ENCODE data around the gene RUBCNL.
"Not testable (repeated sequence)": the region's sequence is repeated elsewhere in the genome, so short reads cannot be mapped to it uniquely, and the experiment has no call there.

The RUBCNL gene

DNA sequence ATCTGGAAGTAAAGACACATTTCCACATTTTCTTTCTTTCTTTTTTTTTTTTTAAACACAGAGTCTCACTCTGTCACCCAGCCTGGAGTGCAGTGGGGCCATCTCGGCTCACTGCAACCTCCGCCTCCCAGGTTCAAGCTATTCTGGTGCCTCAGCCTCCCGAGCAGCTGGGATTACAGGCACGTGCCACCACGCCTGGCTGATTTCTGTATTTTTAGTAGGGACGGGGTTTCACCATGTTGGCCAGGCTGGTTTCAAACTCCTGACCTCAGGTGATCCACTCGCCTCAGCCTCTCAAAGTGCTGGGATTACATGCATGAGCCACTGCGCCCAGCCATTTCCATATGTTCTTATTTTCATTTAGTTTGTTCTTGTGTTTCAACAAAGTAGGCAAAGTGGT, 14.1 kb downstream of the RUBCNL start:
- not testable (repeated sequence) for DNase-seq

DNA sequence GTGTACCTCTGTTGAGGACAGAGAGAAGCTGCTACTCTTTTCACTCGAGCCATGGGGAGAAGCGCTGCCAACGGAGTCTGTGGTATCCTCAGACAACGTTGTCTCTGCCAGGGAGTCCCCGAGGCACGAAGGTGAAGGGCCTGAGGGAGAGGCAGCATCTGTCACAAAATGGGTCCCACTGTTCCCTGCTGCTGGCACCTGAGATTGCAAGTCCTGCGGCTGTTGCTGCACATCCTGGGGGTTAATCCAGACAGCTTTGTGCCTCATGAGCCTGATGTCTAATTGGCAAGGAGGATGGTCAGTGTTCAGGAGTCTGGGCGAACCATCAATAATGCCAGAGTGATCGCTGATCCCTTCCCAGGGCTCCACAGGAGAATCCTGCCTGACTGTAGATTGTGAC, 15.0 kb downstream of the RUBCNL start:
- no peak for DNase-seq

DNA sequence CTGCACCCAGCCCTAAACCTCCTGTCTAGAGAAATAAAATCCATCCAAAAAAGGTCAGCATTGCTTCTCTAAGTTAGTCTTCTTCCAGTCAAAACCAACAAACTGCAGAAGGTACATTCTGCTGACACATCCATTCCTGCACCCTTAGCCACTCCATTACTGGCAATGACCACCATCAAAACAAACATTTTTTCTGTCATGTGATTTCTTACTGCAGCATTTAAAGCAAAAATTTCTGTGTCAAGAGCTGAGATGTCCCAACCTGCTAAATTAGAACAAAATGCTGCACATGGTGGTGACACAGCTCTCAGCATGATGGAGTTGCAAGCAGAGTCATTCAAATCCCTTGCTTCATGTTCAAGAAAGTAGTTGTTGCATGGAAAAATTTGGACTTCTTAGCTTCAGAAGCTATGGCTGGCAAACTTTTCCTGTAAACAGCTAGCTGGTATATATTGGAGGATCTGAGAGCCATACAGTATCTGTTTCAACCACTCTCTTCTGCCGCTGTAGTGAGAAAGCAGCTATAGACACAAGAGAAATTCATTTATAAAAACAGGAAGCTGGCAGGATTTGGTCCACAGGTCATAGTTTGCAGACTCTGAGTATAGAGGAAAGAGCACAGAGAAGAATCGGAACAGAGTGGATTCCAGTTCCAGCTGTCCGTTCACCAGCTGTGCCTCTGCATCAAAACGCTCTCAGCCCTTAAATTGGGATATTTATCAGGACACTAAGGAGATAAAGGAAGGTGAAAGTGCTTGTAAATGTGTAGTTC, 17.4 kb downstream of the RUBCNL start:
- DNase-seq, result no peak

DNA sequence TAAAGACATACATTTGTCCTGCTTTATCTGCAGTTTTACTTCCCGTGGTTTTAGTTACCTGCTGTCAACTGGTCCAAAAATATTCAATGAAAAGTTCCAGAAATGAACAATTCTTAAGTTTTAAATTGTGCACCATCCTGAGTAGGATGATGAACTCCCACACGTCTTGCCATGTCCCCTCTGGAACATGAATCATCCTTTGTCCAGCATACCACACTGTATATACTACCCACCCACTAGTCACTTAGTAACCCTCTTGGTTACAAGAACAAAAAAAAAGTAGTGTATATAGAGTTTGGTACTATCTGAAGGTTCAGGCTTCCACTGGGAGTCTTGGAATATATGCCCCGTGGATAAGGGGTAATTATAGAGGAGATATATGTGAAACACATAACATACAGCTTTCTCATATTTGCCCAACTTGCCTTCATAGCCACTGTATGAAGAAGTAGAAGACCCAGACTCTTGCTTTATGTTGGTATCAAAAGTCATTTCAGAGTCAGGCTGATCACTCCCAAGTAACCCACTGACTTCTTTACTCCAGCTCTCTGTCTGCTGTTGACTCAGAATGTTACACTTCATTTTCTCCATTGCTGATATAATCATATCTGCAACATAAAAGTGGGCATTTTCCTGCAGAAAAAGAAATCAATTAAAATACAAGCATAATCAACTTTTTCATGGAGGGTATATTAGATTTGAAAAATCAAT, 19.3 kb downstream of the RUBCNL start:
- no peak for DNase-seq

DNA sequence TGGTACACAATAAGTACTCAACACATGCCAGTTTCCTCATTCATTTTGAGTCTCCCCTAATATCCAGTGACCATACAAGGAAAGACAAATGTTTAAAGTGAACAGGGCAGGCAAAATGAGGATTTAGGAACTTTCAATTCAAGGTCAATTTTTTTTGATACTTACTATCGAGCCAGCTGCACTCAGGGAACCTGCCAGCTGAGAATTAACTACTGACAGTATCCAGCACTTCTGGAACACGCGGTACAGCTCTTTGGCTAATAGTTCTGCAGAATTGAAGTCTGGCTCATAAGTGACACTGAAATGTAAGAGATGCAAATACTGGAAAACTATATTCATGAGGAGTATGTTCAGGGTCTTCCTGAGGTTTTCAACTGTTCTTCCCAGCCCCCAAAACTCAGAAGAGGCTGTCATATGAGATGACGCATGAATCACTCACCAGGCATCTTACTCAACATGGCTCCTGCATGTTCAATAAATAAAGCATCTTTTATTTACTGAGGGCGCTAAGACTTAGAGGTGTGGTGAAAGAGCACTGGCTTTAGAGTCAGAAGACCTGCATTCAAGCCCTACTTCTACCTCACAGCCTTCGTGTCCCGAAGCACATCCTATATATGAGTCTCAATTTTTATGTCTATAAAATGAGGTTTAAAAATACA, 25.6 kb downstream of the RUBCNL start:
- no peak for DNase-seq

DNA sequence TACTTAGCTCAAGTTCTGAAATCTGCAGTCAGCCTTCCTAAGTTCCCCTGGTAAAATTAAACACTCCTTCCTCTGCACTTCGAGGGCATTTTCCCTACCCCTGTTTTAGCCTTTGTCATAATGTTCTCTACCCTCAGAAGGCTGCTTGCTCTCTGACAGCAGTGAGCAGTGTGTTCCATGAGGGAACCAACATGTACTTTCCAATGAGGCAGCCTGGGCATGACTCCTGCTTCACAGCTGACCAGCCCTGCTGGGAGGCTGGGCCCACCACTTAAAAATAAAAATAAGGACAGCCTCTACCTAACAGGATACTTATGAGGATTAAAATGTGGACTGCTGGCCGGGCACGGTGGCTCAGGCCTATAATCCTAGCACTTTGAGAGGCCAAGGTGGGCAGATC, 26.4 kb downstream of the RUBCNL start:
- no peak for DNase-seq

DNA sequence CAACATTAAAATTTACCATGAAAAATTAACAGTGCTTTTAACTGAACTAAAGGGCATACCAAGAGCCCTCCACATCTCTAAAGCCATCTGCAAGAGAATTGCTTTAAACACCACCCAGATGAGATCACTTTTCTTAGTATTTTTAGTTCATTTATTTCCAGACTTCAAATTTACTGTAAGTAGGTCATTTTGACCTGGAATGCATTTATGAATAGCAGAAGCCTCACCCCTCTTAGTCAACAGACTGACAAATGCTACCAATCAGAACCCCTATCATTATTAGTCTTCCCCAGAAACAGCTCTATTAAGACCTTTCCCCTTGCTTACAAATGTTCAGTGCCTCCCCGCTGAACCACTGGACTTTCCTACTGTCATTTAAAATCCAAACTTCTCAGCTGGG, 27.3 kb downstream of the RUBCNL start:
- DNase-seq, result no peak

DNA sequence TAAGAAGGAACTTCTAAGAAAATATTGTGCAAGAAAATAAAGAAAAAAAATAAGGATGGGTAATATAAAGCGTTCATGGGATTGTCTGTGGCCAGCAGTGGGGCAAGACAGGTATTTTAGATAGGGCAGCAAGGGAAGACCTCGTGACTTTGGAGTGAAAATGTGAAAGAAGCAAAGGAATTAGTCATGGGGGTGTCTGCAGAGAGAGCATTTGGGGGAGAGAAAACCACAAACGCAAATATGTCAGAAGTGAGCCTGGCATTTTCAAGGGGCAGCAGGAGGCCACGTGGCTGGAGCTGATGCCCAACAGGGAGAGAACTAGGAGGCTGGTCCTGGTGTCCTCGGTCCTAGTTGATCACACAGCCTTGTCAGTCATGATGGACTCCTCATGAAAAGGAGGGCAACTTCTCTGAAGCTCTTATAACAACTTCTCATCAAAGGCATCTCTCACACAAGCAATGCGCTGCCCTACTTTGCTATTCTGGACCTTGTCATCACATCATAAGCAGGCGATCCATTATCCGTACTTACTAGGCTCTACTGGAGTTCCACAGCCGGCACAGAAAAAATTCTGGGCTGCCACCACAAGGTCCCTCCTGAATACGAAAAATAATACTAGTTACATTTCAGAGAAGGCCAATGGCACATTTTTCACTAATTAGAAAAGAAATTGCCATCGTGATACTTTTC, 31.0 kb downstream of the RUBCNL start:
- no peak for DNase-seq

DNA sequence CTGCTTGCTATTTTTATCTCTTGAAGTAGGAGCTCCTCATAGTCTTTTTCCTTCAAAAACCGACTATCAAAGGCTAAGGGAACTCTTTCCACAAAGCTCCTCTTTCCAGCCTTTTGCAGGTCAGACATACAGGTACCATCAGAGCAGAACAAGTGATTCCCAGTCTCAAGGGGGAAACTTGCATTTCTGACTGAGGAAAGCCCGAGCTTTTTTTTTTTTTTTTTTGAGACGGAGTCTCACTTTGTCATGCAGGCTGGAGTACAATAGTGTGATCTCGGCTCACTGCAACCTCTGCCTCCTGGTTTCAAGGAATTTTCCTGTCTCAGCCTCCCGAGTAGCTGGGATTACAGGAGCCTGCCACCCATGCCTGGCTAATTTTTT, 32.0 kb downstream of the RUBCNL start:
- DNase-seq, result no peak

DNA sequence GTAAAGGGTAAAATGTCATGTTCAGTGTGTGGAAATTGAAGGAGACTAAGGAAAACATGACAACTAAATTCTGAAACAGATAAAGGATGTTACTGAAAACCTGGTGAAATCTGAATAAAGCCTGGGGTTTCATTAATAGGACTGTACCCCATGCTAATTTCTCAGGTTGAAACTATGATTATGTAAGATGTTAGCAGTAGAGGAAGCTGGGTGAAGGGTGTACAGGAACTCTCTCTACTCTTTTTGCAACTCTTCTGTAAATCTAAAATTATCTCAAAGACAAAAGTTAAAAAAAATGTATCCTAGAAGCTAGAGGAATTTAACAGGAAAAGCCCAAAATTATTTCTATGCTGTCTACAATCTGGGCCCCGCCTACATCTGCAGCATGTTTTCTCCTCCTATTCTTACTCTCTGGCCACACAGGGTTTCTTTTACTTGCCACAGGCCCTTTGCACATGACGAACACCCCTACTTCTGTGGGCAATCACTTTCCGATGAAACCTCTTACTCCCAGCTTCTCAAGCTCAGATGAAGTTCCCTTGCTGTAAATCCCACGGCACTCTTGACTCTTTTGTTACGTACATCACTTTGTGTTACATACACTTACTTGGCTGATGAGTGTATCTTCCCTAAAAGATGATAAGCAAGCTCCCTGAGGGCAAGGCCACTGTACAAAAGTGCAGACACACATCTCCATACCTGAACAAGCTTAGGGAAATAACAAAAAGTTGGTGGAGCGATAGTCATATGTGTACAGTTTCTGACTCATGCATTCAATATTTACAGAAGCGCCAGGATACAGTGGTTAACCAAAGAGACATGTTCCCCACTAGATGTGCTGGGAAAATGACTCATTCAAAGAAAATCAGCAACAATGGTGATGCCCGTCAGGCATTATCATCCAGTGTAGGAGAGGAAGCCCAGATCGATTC, 32.6 kb downstream of the RUBCNL start:
- DNase-seq, result peak; percentile 89

DNA sequence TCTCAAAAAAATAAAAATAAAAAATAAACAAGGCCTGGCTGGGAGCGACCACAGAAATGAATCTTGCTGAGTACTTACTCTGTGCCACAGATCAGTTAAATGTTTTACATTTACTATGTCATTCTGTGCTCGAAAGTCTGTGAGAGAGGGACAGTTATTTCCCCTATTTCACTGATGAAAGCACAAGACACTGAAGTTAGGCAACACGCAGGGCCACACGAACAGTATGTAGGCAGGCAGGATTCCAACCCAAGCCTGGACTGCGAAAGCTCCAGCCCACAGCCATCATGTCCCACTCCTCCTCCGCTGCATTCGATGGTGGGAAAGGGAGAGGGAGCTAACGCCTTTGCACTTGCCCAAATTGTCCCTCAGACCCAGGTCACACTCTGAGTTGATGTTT, 34.2 kb downstream of the RUBCNL start:
- no peak for DNase-seq

DNA sequence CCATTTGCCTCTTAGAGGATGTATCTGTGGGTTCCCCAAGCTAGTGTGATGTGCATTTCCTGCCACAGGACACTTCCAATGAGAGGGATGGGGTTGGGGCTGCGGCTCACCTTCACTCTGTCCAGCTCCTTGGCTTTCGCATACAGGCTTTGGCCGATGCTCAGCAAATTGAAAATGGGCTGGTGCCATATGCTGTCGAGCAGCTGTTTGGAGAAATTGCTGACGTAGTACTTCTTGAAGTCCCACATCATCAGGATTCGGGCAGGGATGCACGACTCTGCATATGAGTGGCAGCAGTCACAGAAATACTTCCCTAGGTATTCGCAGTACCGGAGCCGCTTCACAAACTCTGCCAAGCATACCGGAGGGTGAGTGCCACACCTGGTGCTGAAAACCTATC, 37.0 kb downstream of the RUBCNL start:
- DNase-seq, result no peak

DNA sequence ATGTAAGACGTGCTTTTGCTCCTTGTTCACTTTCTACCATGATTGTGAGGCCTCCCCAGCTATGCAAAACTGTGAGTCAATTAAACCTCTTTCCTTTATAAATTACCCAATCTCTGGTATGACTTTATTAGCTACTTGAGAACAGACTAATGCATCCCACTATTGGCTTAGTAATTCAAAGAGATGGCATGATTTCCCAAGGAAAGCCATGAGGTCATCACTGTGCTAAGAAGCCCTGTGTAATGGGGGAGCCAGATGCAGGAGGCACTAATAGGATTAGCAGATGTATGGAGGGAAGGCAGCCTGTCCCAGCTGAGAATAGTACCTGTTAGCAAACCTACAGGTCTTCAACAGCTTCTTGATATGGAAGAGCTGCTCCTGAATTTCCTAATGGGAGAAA, 38.1 kb downstream of the RUBCNL start:
- no peak for DNase-seq

DNA sequence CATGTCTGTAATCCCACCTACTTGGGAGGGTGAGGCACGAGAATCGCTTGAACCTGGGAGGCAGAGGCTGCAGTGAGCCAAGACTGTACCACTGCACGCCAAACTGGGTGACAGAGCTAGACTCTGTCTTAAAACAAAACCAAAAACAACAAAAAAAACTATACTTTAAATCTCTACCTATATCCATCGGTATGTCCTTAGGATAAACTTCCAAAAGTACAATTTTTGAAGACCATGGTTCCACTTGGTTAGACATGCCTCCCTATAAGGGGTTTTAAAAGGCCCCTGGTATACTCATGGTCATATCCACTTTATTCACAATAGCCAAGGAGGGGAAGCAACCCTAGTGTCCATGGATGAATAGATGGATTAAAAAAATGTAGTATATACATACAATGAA, 39.8 kb downstream of the RUBCNL start:
- DNase-seq, result no peak

DNA sequence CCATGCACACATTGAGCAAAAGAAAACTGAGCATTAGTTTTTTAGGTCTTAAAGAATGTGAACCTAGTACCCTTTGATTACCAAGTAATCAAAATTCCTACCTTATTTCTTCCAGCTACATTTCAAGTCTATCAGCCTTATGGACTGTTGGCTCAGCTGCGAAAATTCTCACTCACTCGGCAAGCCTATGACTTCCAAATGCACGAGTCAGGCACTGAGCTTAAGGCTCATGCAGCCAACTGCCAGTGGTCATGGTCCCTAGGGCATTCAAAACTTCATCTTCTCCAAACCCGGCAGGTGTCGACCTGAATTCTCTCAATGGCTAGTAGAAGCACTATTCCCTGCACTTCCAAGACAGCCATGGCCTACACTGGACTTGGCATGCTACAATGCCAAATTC, 41.2 kb downstream of the RUBCNL start:
- DNase-seq, result no peak

DNA sequence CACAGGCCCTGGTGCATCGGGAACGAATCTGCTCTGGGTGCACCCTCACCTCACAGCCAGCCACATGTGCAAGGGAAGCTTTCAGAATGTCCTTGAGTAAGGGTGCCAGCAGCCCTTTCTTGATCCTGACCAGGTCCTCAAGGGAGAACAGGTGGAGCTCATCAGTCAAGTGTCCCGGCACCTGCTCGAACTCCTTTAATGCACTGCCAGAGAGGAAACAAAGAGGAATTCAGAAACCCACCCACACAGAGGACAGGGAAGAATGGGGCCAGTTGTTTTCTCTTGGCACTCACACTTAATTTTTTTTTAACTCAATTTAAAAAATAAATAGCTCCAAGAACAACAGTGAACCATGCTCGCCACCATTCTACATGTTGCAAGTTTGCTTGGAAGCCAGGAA, 41.7 kb downstream of the RUBCNL start:
- DNase-seq, result no peak

DNA sequence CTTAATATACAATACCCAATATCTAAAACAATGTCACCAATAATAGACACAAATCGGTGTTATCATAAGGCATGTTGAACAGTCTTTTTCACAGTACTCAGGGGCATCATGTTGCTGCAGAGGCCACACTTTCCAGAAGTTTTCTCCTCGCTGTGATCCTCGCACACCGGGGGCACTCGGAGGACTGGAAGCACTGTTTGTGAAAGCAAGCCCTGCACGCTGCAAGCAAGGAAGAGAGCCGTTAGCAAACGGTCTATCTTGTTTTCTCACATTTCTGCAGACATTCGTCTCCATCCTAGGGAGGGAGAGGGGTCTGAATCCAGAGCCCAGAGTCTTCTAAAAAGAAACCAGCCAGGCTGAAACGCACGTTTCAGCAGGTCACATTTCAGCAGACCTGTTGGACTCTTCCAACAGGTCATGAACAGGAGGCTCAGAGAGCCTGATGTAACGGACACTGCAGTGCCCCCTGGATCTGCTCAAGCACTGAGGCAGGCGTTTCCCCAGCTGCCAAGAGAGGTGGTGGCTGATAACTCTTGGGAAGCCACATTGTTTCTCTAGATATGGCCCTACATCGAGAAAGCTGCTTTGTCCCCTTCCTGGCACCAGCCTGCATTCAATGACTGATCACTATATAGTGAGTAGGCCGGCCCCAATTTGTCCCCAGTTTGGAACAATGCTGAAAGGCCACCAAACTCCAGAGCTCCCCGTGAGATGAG, 43.6 kb downstream of the RUBCNL start:
- DNase-seq, result no peak

DNA sequence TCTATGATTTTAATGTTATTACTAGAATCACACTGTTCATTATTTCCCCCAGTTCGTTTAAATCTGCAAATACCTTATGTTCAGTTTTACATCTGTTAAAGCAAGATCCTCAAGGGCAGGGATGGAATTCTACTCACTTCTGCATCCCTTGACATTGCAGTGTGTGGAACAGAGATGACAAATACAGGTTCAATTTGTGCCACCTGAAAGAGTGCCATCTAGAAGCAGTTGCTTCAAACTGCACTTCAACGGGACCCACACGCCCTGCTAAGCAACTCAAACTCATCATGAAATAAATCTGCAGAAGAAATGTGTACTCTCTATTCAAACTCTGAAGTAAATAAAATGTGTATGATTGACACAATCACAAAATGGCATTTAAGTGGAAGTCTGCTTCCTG, 44.5 kb downstream of the RUBCNL start:
- DNase-seq, result no peak

DNA sequence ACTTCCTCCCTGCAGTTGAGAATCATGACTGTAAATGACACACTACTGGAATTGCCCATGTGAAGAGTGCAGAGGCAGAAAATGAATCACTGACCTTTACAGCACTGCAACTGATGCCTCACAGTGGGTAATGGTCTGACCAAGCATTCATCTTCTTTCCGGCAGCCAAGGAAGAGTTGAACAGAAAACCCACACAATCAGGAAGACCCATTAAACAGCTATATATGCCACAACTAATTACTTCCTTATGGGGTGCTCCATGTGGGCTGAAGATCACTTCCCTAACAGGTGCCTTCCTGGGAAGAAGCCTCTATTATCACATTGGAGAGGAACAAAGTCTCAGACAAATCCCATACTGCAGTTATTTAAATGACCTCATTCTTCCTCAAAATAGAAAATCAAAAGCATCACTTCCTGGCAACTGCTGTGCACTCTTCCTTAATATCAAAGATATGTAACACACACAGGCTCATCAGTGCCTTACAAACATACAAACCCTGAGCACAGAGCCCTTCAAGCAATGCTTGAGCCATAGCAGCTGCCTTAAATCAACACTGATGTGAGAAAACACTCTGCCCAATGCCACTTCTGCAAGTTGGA, 45.8 kb downstream of the RUBCNL start:
- DNase-seq, result peak; percentile 79

DNA sequence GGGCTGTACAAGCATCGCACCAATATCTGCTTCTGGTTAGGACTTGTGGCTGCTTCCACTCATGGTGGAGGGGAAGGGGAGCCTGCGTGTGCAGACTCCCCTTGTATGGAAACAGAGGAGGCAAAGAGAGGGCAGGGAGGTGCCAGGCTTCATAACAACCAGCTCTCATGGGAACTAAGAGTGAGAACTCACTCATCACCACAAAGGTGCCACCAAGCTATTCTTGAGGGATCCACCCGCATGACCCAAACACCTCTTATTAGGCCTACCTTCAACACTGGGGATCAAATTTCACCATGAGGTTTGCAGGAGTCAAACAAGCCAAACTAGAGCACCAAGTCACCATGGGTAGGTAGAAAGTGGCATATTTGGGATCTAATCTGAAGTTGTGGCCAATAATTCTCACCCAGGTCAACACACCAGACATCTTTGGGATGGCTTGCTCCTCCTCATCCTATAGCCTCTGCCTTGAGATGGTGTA, 46.4 kb downstream of the RUBCNL start:
- no peak for DNase-seq

DNA sequence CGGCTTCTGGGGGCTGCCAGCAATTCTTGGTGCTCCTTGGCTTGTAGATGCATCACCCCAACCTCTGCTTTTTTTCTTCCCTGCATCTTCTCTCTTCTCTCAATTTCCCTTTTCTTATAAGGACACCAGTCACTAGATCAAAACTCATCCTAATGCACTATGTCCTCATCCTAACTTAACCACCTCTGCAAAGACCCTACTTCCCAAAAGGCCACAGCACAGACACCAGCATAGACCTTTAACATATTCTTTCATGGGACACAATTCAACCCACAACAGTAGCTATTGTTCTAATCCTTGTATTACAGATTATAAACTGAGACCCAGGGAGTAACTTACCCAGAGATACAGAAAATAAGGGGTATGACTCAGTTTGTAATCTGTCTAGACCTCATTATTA, 47.0 kb downstream of the RUBCNL start:
- DNase-seq, result no peak

All from activated CD4-positive, alpha-beta T cell treated with anti-CD3 and anti-CD28 coated beads, Interleukin-2, amount 50 U/mL, for 16 hours (primary cell).